Tibial nerve (tissue), 4 donors: ENCODE data around the gene RIPK3. TPM values are rescaled to one million over a fixed set of nuclear protein-coding genes. Genes with fewer than 3 reads are reported as not detected.

ENCODE experiments used
- DNase-seq, 2 donors: peaks; one replicate each; pipeline ENCODE4 v3.0.0-alpha.2; 2019; ENCODE audit warnings: low spot score in 2 of 2
- H3K27ac ChIP-seq, 4 donors: fragments of 200-600 bp; sonication (generic) in 3 of 4; one replicate each; pipeline ENCODE4 v1.5.1; 2017 to 2019; ENCODE audit warnings: mild to moderate bottlenecking in 1 of 4
- H3K27me3 ChIP-seq, 2 donors: fragments of 200-600 bp; sonication (generic) in 1 of 2; one replicate each; pipeline versions ENCODE4 v1.5.1 to v1.6.0; 2017 to 2019
- H3K36me3 ChIP-seq, 3 donors: fragments of 200-600 bp; sonication (generic); one replicate each; pipeline ENCODE4 v1.5.1; 2018 to 2019
- H3K4me1 ChIP-seq, 4 donors: fragments of 200-600 bp; sonication (generic) in 3 of 4; one replicate each; pipeline ENCODE4 v1.5.1; 2017 to 2019
- H3K4me3 ChIP-seq, 4 donors: fragments of 200-600 bp; sonication (generic) in 3 of 4; one replicate each; pipeline ENCODE4 v1.5.1; 2017 to 2019; ENCODE audit warnings: mild to moderate bottlenecking in 1 of 4, moderate library complexity in 1 of 4
- H3K9me3 ChIP-seq, 4 donors: fragments of 200-600 bp; sonication (generic) in 3 of 4; one replicate each; pipeline ENCODE4 v1.5.1; 2017 to 2019
- EP300 ChIP-seq, 2 donors: sonication (generic); formaldehyde crosslinking; IDR thresholded peaks; one replicate each; pipeline ENCODE4 v1.6.1; 2017; ENCODE audit warnings: antibody characterized with exemption in 2 of 2, mild to moderate bottlenecking in 1 of 2
- POLR2A ChIP-seq, 2 donors: fragments of 450-650 bp; IDR thresholded peaks; one replicate each; pipeline ENCODE4 v1.6.1; 2017; ENCODE audit warnings: antibody characterized with exemption in 2 of 2, mild to moderate bottlenecking in 2 of 2, moderate library complexity in 2 of 2
- WGBS, 2 donors: methylation state at CpG; one replicate each; pipeline ENCODE4 v1.1.5; 2018; 5-methylcytosine and 5-hydroxymethylcytosine counted together
- small RNA-seq: library from RNA; depleted of rRNA; stranded (forward); fragments of <200 nt; gene quantifications from one replicate; pipeline ENCODE3, GENCODE V24; 2016
- total RNA-seq, 4 donors: library from RNA; depleted of rRNA; stranded (reverse); fragments of >200 nt; gene quantifications; one replicate each; pipeline ENCODE4 v1.1.0, GENCODE V29; 2016
- TF ChIP-seq, protein P1 (sequence below), 5 experiments: fragments of 200-600 bp in 3 of 5; fragments of 450-650 bp in 2 of 5; sonication (generic) in 3 of 5; IDR thresholded peaks; one replicate each; pipeline ENCODE4 v1.5.1; 2016 to 2019; ENCODE audit warnings: antibody characterized with exemption in 5 of 5, mild to moderate bottlenecking in 3 of 5, moderate library complexity in 2 of 5

Gene RIPK3
- total RNA-seq, 4 donors from 2014 or later, result 4.0 to 9.6 (median 9.0) TPM

DNA sequence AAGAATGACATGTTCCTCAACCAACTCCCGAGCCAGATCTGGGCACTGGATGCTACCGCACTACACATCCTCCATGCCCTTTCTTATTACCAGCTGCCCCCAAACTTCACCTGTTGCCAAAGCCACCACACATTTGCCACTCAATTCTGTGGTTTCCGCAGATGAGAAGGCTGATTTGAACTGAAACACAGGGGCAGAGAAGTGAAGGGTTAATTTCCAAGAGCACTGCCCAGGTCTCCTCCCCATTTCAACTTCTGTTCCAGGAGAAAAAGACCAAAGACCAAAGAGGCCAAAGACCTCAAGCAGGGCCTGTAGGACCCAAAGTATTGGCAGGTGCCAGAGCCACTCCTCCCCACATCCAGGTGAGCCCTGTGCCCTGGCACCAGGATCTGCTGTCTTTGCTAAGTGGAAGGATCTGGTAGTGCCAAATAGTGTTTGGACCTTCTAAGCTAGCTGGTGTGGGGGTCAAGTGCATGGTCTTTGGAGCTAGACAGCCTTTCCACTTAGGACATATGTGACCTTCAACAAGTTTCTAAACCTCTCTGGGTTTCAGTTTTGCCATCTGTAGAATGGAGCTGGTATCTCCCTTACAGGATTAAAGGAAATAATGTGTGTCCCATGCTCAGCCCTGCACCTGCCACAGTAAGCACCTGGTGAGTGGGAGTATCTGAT is 48.2 kb downstream of the RIPK3 start:
- TF ChIP-seq EP300 (IDR thresholded peaks at IDR 0.05) (no peak), POLR2A (IDR thresholded peaks at IDR 0.05) (no peak)
- TF ChIP-seq, protein P1, sequence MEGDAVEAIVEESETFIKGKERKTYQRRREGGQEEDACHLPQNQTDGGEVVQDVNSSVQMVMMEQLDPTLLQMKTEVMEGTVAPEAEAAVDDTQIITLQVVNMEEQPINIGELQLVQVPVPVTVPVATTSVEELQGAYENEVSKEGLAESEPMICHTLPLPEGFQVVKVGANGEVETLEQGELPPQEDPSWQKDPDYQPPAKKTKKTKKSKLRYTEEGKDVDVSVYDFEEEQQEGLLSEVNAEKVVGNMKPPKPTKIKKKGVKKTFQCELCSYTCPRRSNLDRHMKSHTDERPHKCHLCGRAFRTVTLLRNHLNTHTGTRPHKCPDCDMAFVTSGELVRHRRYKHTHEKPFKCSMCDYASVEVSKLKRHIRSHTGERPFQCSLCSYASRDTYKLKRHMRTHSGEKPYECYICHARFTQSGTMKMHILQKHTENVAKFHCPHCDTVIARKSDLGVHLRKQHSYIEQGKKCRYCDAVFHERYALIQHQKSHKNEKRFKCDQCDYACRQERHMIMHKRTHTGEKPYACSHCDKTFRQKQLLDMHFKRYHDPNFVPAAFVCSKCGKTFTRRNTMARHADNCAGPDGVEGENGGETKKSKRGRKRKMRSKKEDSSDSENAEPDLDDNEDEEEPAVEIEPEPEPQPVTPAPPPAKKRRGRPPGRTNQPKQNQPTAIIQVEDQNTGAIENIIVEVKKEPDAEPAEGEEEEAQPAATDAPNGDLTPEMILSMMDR (IDR thresholded peaks at IDR 0.05), result no peak
- DNase-seq, result no peak
- Histone ChIP-seq H3K4me1 (peaks cover 0 to 3% (median 0%) of the 10 kb centered on the region in 4 donors), H3K36me3 (peaks cover 0 to 71% (median 17%) of the 10 kb centered on the region in 3 donors), H3K9me3 (no peaks in the 10 kb centered on the region), H3K27me3 (no peaks in the 10 kb centered on the region), H3K27ac (no peak overlapping the region), H3K4me3 (no peak overlapping the region)
- WGBS, 2 donors, result 85 to 92% methylated on average over 3 of the region's 3 CpGs

DNA sequence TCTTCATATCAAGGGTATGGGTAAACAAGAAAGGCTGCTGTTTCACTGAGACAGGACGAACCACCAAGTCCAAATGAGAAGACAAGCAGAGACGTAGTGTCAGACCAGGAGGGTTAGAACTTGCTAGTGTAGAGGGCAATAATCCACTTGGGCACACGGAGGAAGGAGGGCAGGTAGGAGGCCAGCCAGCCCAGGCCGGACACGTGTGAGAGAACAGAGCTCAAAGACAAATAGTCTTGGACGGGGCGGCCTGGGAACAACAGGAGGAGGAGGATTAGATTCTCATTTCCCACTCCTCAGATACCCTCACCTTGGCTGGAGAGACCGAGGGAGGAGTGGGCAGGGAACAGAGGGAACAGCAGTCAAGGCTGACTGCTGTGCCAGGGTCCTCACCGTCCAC is 49.0 kb downstream of the RIPK3 start:
- H3K4me3 ChIP-seq, result no peak overlapping the region
- 72 to 87% methylated on average over 9 of the region's 9 CpGs for WGBS, 2 donors
- H3K9me3 ChIP-seq, result no peaks in the 10 kb centered on the region
- no peaks in the 10 kb centered on the region for H3K4me1 ChIP-seq
- TF ChIP-seq, protein P1 (IDR thresholded peaks at IDR 0.05), result no peak
- TF ChIP-seq POLR2A (IDR thresholded peaks at IDR 0.05), result no peak
- TF ChIP-seq EP300 (IDR thresholded peaks at IDR 0.05), result no peak
- no peak for DNase-seq
- H3K27ac ChIP-seq, result no peak overlapping the region
- H3K27me3 ChIP-seq, result no peaks in the 10 kb centered on the region
- peaks cover 0 to 63% (median 13%) of the 10 kb centered on the region in 3 donors for H3K36me3 ChIP-seq

DNA sequence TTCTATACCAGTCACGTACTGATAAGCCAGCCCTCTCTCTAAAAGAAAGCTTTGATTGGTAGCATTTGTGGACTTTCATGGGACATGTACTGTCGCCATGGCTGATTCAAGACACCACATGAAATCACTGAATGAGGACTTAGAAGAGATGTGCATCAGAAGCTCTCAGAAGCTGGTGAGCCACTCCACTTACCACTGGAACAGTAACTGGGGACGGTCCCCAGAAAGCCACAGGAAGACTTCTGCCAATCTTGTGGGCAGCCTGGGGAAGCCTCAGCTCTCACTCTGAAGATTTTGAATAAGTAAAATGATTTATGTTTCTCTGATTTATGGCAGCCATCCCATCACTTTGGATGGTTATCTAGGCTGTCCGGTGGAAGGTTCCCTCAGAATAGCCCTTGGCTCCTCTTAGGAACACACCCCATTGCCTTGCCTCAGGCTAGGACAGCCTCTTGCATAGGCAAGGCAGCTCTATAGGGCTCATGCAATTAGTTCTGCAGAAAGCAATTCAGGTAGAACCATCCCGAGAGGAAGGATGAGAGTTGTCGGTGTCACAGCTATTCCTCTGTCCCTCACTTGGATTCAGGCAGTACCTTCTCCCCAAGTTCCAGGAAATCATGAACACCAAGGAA is 50.0 kb downstream of the RIPK3 start:
- 84 to 87% methylated on average over 6 of the region's 6 CpGs for WGBS, 2 donors

DNA sequence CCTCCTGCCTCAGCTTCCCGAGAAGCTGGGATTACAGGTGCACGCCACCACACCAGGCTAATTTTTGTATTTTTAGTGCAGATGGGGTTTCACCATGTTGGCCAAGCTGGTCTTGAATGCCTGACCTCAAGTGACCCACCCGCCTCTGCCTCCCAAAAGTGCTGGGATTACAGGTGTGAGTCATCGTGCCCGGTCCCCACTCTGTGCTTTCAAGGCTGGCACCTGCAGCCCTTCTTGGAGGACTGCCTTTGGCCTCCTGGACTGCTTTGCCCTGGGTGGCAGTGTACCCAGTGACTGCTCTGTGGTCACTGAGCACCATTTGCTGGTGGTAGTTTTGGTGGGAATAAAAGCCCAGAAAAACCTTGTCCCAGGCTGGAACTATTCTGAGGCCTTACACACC is 52.8 kb downstream of the RIPK3 start:
- Histone ChIP-seq H3K9me3 (no peaks in the 10 kb centered on the region), H3K27me3 (no peaks in the 10 kb centered on the region), H3K36me3 (peaks cover 0 to 33% (median 12%) of the 10 kb centered on the region in 3 donors), H3K27ac (no peak overlapping the region), H3K4me1 (peaks cover 0 to 6% (median 0%) of the 10 kb centered on the region in 4 donors), H3K4me3 (no peak overlapping the region)
- DNase-seq, result no peak
- TF ChIP-seq EP300 (IDR thresholded peaks at IDR 0.05), result no peak
- 94 to 97% methylated on average over 5 of the region's 5 CpGs for WGBS, 2 donors

More for the DNA sequence above, 50.0 kb downstream of the RIPK3 start:
- no peak overlapping the region for H3K4me3 ChIP-seq
- DNase-seq, result no peak
- no peaks in the 10 kb centered on the region for H3K4me1 ChIP-seq
- TF ChIP-seq POLR2A (IDR thresholded peaks at IDR 0.05), result no peak
- TF ChIP-seq, protein P1 (IDR thresholded peaks at IDR 0.05), result no peak
- TF ChIP-seq EP300 (IDR thresholded peaks at IDR 0.05), result no peak
- H3K27me3 ChIP-seq, result no peaks in the 10 kb centered on the region
- no peak overlapping the region for H3K27ac ChIP-seq
- H3K9me3 ChIP-seq, result no peaks in the 10 kb centered on the region
- peaks cover 0 to 55% (median 12%) of the 10 kb centered on the region in 3 donors for H3K36me3 ChIP-seq

Small RNA genes within 50 kb of the gene (small RNA-seq; reads per million reads assigned to genes)
- gene RF00026, result not detected

Other genes starting within 250 kb of the RIPK3 start
- gene PCK2, start 245.7 kb downstream of the RIPK3 start, total RNA-seq, result 10 to 100 TPM; 28.9 to 49.2 (median 34.3) TPM
- gene DCAF11, start 225.2 kb downstream of the RIPK3 start, total RNA-seq, result 100 to 1,000 TPM in 2 of 4 donors, 10 to 100 TPM in 2; 68.9 to 126 (median 98.9) TPM
- gene NRL, start 225.0 kb downstream of the RIPK3 start, total RNA-seq, result 1 to 10 TPM; 4.8 to 7.0 (median 5.9) TPM
- gene FITM1, start 209.3 kb downstream of the RIPK3 start, total RNA-seq, result 1 to 10 TPM in 1 of 4 donors, under 1 TPM in 1, not detected in 2; 0.78 to 1.3 TPM
- gene PSME1, start 203.8 kb downstream of the RIPK3 start, total RNA-seq, result 100 to 1,000 TPM in 3 of 4 donors, 10 to 100 TPM in 1; 96.9 to 130 (median 110) TPM
- 10 to 100 TPM in 2 of 4 donors, 1 to 10 TPM in 2; 9.2 to 22.7 (median 14.4) TPM for gene EMC9, start 198.4 kb downstream of the RIPK3 start, total RNA-seq
- gene PSME2, start 193.4 kb downstream of the RIPK3 start, total RNA-seq, result 10 to 100 TPM; 33.7 to 64.0 (median 51.9) TPM
- gene RNF31, start 192.5 kb downstream of the RIPK3 start, total RNA-seq, result 100 to 1,000 TPM in 1 of 4 donors, 10 to 100 TPM in 3; 33.5 to 112 (median 72.9) TPM
- gene IRF9, start 178.7 kb downstream of the RIPK3 start, total RNA-seq, result 100 to 1,000 TPM in 1 of 4 donors, 10 to 100 TPM in 3; 55.7 to 106 (median 65.8) TPM
- gene REC8, start 167.9 kb downstream of the RIPK3 start, total RNA-seq, result 10 to 100 TPM in 3 of 4 donors, 1 to 10 TPM in 1; 6.5 to 25.5 (median 16.3) TPM
- gene IPO4, start 151.2 kb downstream of the RIPK3 start, total RNA-seq, result 10 to 100 TPM; 19.4 to 88.5 (median 26.9) TPM
- gene TM9SF1, start 144.6 kb downstream of the RIPK3 start, total RNA-seq, result 10 to 100 TPM; 46.8 to 61.3 (median 54.6) TPM
- gene TSSK4, start 134.3 kb downstream of the RIPK3 start, total RNA-seq, result not detected
- gene CHMP4A, start 126.5 kb downstream of the RIPK3 start, total RNA-seq, result 100 to 1,000 TPM in 1 of 4 donors, 10 to 100 TPM in 3; 43.9 to 118 (median 82.1) TPM
- 10 to 100 TPM; 16.5 to 48.3 (median 28.9) TPM for gene MDP1, start 123.9 kb downstream of the RIPK3 start, total RNA-seq
- gene NEDD8, start 107.6 kb downstream of the RIPK3 start, total RNA-seq, result 100 to 1,000 TPM in 2 of 4 donors, 10 to 100 TPM in 2; 68.6 to 109 (median 98.3) TPM
- 10 to 100 TPM; 46.5 to 63.4 (median 57.2) TPM for gene GMPR2, start 107.1 kb downstream of the RIPK3 start, total RNA-seq
- gene TINF2, start 97.4 kb downstream of the RIPK3 start, total RNA-seq, result 10 to 100 TPM; 53.9 to 66.4 (median 60.8) TPM
- gene TGM1, start 76.8 kb downstream of the RIPK3 start, total RNA-seq, result 10 to 100 TPM; 13.5 to 53.5 (median 19.4) TPM
- gene RABGGTA, start 68.4 kb downstream of the RIPK3 start, total RNA-seq, result 10 to 100 TPM; 36.5 to 68.4 (median 42.9) TPM
- gene DHRS1, start 40.2 kb downstream of the RIPK3 start, total RNA-seq, result 10 to 100 TPM; 15.7 to 43.5 (median 22.6) TPM
- 10 to 100 TPM; 17.0 to 24.9 (median 20.4) TPM for gene NOP9, start 40.1 kb downstream of the RIPK3 start, total RNA-seq
- gene CIDEB, start 32.0 kb downstream of the RIPK3 start, total RNA-seq, result 10 to 100 TPM in 3 of 4 donors, 1 to 10 TPM in 1; 9.4 to 34.5 (median 14.2) TPM
- gene LTB4R2, start 29.9 kb downstream of the RIPK3 start, total RNA-seq, result 10 to 100 TPM; 15.5 to 31.5 (median 20.2) TPM
- 10 to 100 TPM in 3 of 4 donors, 1 to 10 TPM in 1; 8.4 to 14.4 (median 11.8) TPM for gene LTB4R, start 28.5 kb downstream of the RIPK3 start, total RNA-seq
- 10 to 100 TPM; 32.0 to 68.1 (median 53.2) TPM for gene ADCY4, start 4.9 kb downstream of the RIPK3 start, total RNA-seq
- 100 to 1,000 TPM in 2 of 4 donors, 10 to 100 TPM in 2; 58.6 to 132 (median 99.1) TPM for gene NFATC4, start 28.2 kb upstream of the RIPK3 start, total RNA-seq
- gene NYNRIN, start 59.0 kb upstream of the RIPK3 start, total RNA-seq, result 10 to 100 TPM; 17.4 to 24.7 (median 19.4) TPM
- 1 to 10 TPM; 2.1 to 6.9 (median 5.1) TPM for gene CBLN3, start 89.7 kb upstream of the RIPK3 start, total RNA-seq
- 100 to 1,000 TPM in 1 of 4 donors, 10 to 100 TPM in 3; 66.8 to 106 (median 84.5) TPM for gene KHNYN, start 90.0 kb upstream of the RIPK3 start, total RNA-seq
- gene SDR39U1, start 102.8 kb upstream of the RIPK3 start, total RNA-seq, result 10 to 100 TPM; 37.9 to 64.9 (median 60.8) TPM
- not detected for gene CMA1, start 168.3 kb upstream of the RIPK3 start, total RNA-seq
- gene CTSG, start 236.3 kb upstream of the RIPK3 start, total RNA-seq, result 1 to 10 TPM in 3 of 4 donors, not detected in 1; 1.3 to 2.7 (median 2.5) TPM